Activated CD8-positive, alpha-beta memory T cell treated with anti-CD3 and anti-CD28 coated beads for 4 hours (primary cell): ENCODE results near the gene PRKG1.
"Not testable (repeated sequence)": the region's sequence is repeated elsewhere in the genome, so short reads cannot be mapped to it uniquely, and the experiment has no call there.

ENCODE experiments used
- DNase-seq, 2 donors: peaks; one replicate each; pipeline ENCODE4 v3.0.0-alpha.2; 2020; ENCODE audit warnings: low read depth in 2 of 2

The PRKG1 gene

GRCh38 chr10:51999096-51999495 lies 924.8 kb downstream of the PRKG1 start:
- DNase-seq: no peak

- DNase-seq: no peak
Measured at GRCh38 chr10:52004342-52004949, 930.2 kb downstream of the PRKG1 start.

DNA sequence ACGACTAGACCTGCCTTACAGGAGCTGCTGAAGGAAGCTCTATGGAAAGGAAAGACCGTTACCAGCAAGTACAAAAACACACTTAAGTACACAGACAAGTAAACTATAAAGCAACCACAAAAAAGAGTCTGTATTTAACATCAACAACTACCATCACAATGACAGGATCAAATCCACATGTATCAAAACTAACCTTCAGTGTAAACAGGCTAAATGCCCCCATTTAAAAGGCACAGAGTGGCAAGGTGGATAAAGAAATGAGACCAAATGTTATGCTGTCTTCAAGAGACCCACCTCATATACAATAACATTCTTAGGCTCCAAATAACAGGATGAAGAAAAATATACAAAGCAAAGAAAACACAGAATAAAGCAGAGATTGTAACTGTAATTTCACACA lies 932.8 kb downstream of the PRKG1 start:
- no peak for DNase-seq

DNA sequence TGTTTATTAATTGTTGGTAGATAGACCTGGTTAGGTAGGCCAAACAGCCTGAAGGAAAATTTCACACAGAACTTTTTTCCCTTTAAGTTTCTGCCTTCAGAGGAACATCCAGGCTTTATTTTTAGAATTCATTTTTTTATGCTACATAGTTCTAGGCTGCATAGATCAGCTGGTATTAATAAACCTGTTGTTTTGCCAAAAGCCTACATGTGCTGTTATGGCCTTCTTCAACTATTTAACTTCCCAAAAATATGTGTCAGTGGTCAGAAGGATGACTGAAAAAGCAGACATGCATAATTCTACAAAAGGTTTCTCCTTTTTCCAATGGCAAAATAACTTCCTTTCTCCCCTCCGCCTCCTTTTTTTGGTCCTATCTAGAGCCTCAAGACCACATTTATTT lies 936.8 kb downstream of the PRKG1 start:
- no peak for DNase-seq

- no peak for DNase-seq
Measured at GRCh38 chr10:52019077-52019555, 944.8 kb downstream of the PRKG1 start.

DNA sequence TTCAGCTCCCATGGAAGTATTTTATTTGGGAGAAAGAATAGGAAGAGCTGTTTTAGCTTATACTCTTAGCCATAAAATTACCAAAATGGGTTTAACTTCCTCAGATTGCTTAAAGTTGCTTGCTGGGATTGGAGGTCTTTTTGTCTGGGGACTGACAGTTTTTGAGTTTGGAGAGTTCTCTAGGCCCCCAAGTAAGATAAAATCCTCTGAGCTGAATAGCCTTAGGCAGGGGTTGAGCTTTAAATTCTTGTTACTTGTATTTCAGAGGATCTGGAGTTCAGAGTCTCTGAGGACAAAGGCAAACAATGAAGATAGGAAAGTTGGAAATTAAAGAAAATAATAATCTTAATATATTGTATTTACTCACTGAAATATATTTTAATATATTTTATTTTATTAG lies 945.4 kb downstream of the PRKG1 start:
- no peak for DNase-seq

DNA sequence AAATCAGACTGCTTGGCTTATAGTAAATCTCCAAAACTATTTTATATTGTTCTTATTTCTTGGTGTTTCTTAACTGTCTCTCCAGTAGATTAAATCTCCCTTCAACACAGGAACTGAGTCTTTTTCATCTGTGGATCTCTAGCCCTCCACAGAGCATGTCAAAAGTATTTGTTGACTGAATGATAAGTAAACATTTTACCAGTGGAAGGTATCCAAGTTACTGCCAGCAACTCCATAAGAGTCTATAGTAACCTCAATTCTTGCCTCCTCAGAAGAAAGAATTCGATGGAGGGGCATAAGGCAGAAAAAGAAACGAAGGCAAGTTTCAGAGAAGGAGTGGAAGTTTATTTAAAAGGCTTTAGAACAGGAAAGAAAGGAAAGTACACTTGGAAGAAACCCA lies 945.9 kb downstream of the PRKG1 start:
- DNase-seq: no peak

GRCh38 chr10:52020702-52021101 lies 946.4 kb downstream of the PRKG1 start:
- no peak for DNase-seq

- DNase-seq: no peak
Measured at GRCh38 chr10:52027055-52027705, 952.9 kb downstream of the PRKG1 start.

GRCh38 chr10:52028523-52028858 lies 954.2 kb downstream of the PRKG1 start:
- DNase-seq: no peak

DNA sequence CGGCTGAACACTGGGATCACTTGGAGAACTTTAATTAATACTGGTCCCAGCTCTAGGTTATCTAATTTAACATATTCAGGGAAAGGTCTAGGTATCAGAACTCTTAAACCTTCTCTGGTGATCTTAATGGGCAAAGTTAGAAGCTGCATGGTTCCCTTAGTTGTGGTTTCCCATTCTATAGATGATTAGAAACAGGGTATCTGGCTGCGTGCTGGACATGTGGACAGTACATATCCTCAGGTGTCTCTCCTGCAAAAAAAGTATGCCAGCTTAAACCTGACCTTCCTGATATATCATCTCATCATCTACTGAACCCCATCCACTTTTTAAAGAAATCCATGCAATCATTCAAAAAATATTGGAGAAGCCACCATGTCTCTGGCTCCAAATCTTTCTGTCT lies 955.3 kb downstream of the PRKG1 start:
- no peak for DNase-seq

GRCh38 chr10:52030051-52030790 lies 955.9 kb downstream of the PRKG1 start:
- DNase-seq: no peak

DNA sequence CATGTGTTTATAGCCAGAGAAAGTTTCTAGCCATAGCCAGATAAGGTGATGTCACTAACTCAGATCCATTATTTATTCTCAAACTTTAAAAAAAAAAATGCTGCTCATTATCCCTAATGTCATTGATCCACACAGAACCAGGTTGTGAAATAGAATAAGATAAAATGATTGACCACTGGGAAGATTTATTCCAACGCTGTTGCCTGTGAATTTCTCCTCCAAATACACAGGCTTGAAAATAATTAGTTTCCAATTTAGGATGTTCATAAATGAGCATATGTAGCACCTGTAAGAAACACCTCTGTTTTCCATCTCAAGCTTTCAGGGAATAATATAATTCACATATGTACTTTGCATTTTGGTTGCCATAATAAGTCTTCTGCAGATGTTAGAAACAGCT lies 956.7 kb downstream of the PRKG1 start:
- no peak for DNase-seq

GRCh38 chr10:52031771-52032170 lies 957.5 kb downstream of the PRKG1 start:
- DNase-seq: no peak

GRCh38 chr10:52032681-52033629 lies 958.7 kb downstream of the PRKG1 start:
- DNase-seq: no peak

GRCh38 chr10:52039002-52039793 lies 964.9 kb downstream of the PRKG1 start:
- DNase-seq: not testable (repeated sequence)

DNA sequence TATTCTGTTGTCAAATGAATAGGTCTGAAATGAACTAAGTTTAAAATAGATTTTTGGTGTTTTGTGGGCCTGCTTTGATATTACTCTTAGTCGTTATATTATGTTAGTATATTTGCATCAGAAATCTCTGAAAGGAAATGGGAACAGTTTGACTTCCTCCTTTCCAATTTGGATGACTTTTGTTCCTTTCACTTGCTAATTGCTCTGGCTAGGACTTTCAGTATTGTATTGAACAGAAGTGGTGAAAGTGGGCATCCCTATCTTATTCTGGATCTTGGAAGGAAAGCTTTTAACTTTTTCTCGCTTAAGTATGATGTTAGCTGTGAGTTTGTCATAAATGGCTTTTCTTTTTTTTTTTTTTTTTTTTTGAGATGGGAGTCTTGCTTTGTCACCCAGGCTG lies 966.2 kb downstream of the PRKG1 start:
- DNase-seq: no peak

DNA sequence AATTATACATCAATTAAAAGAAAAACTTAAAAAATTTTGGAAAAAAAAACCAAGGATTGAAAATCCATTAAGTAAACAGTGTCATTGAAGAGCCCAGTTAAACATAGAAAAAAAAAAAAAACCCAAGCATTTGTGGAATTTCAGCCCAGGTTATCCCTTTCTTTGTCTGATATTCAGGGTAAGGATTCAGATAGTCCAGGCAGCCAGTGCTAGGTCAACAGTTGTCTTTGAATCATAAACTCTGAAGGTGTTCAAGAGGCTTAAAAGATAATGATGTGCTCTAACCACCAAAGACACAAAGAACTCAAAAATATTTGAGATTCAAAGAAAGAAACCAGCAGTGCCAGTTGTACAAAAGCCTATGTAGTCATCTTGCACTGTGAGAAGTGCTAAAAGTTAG lies 969.5 kb downstream of the PRKG1 start:
- DNase-seq: no peak

GRCh38 chr10:52048051-52048450 lies 973.8 kb downstream of the PRKG1 start:
- DNase-seq: no peak

DNA sequence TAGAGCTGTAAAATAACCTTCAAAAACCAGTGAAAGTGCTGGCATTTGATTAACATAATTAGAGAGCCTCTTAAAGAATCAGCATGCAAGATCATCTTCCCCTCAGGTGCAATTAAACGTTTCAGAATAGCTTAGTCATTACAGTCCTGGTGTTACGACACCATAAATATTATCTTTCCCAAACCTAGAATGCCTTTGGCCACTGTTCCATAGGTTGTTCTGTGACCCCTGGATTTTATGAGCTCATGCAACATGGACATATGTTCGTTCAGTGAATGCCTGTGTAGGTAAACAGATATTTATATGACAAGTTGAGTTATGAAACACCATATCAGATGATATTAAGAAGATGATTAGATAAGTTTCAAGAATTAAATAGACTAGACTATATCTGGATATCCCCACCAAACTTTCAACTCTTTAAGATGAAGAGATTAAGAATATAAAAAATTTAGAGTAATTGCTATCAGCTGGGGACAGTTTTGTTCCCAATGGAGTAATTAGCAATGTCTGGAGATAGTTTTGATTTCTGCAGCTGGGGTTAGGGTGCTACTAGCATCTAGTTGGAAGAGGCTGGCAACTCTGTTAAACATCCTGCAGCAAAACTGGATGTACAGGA lies 976.3 kb downstream of the PRKG1 start:
- no peak for DNase-seq

GRCh38 chr10:52053497-52053896 lies 979.2 kb downstream of the PRKG1 start:
- no peak for DNase-seq
